HCT116 (cell line): ENCODE results near the gene DEPDC5.

Source experiments
- CEBPB ChIP-seq: IDR thresholded peaks from 2 replicates; pipeline ENCODE4 v1.6.1; 2012; ENCODE audit warnings: low read depth
- EGR1 ChIP-seq: IDR thresholded peaks from 2 replicates; pipeline ENCODE4 v1.6.1; 2012; ENCODE audit warnings: low read depth
- EZH2 ChIP-seq: fragments of 200-600 bp; sonication (generic); IDR thresholded peaks from 2 replicates; pipeline ENCODE4 v1.6.1; 2017; ENCODE audit warnings: antibody characterized with exemption, mixed run types
- EZH2phosphoT487 ChIP-seq: fragments of 200-600 bp; IDR thresholded peaks from 2 replicates; pipeline ENCODE4 v1.6.1; 2018; ENCODE audit warnings: antibody characterized with exemption, borderline replicate concordance
- POLR2A ChIP-seq: IDR thresholded peaks from 2 replicates; pipeline ENCODE4 v1.7.0; 2011; ENCODE audit warnings: borderline replicate concordance; ENCODE audit not compliant: insufficient read depth, insufficient read length; ENCODE audit errors: extremely low read depth
- POLR2AphosphoS5 ChIP-seq: IDR thresholded peaks from 2 replicates; pipeline ENCODE4 v1.6.1; 2011; ENCODE audit warnings: mild to moderate bottlenecking, low read depth, low read length, moderate library complexity
- SIN3A ChIP-seq: IDR thresholded peaks from 2 replicates; pipeline ENCODE4 v1.6.1; 2012; ENCODE audit warnings: low read depth
- SP1 ChIP-seq: IDR thresholded peaks from 2 replicates; pipeline ENCODE4 v1.6.1; 2012; ENCODE audit warnings: low read depth
- YY1 ChIP-seq: IDR thresholded peaks from 2 replicates; pipeline ENCODE4 v1.6.1; 2011; ENCODE audit warnings: low read length, low read depth, moderate library complexity, mild to moderate bottlenecking; ENCODE audit not compliant: insufficient replicate concordance; ENCODE audit errors: extremely low read depth
- ZNF274 ChIP-seq: fragments of 200-500 bp; sonication (Bioruptor generic); IDR thresholded peaks from 2 replicates; pipeline ENCODE4 v1.6.1; 2014; ENCODE audit warnings: mild to moderate bottlenecking, low read depth, low read length, inconsistent platforms
- TF ChIP-seq, protein P1 (sequence below), 3 experiments: fragments of 200-600 bp in 1 of 3; sonication (generic) in 1 of 3; IDR thresholded peaks in 2 of 3; conservative IDR thresholded peaks in 1 of 3; 2 replicates each; pipeline ENCODE4 v1.5.1; 2012 to 2017; ENCODE audit warnings: low read depth in 2 of 3, low read length in 2 of 3, antibody characterized with exemption in 1 of 3, borderline replicate concordance in 1 of 3, control low read depth in 1 of 3, mild to moderate bottlenecking in 1 of 3, mixed read lengths in 1 of 3, mixed run types in 1 of 3, moderate library complexity in 1 of 3; ENCODE audit not compliant: insufficient read depth in 1 of 3
- TF ChIP-seq, protein P2 (sequence below): IDR thresholded peaks from 2 replicates; pipeline ENCODE4 v1.6.1; 2012

DNA sequence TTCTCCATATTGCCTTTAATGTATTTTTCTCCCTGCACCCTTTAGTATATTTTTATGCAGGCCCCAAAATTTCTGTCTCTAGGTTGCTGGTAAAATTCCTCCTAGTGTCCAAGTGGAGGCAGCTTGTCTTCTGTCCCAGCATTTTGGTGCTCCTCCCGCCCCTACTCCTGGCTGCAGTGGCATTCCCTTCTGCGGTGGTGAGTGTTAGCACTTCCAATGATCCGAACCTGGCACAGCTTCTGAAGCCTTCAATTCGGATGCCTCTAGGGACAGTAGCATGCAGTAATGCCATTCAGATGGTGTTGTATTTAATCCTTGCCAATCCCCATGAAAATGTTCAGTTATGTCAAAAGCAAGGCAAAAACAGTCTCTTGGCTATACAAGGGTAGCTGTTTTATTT, 196.4 kb downstream of the DEPDC5 start:
- TF ChIP-seq EGR1: no peak
- TF ChIP-seq, protein P1, sequence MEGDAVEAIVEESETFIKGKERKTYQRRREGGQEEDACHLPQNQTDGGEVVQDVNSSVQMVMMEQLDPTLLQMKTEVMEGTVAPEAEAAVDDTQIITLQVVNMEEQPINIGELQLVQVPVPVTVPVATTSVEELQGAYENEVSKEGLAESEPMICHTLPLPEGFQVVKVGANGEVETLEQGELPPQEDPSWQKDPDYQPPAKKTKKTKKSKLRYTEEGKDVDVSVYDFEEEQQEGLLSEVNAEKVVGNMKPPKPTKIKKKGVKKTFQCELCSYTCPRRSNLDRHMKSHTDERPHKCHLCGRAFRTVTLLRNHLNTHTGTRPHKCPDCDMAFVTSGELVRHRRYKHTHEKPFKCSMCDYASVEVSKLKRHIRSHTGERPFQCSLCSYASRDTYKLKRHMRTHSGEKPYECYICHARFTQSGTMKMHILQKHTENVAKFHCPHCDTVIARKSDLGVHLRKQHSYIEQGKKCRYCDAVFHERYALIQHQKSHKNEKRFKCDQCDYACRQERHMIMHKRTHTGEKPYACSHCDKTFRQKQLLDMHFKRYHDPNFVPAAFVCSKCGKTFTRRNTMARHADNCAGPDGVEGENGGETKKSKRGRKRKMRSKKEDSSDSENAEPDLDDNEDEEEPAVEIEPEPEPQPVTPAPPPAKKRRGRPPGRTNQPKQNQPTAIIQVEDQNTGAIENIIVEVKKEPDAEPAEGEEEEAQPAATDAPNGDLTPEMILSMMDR (IDR thresholded peaks at IDR 0.05 in 2 of 3, conservative IDR thresholded peaks at IDR 0.05 in 1 of 3; ENCODE audit: borderline replicate concordance in 1 of 3, insufficient read depth in 1 of 3, low read depth in 2 of 3, low read length in 2 of 3): no peak
- TF ChIP-seq POLR2A: no peak
- TF ChIP-seq ZNF274: no peak
- TF ChIP-seq, protein P2, sequence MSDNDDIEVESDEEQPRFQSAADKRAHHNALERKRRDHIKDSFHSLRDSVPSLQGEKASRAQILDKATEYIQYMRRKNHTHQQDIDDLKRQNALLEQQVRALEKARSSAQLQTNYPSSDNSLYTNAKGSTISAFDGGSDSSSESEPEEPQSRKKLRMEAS: no peak
- TF ChIP-seq EZH2: no peak
- no peak for TF ChIP-seq CEBPB
- TF ChIP-seq POLR2AphosphoS5: no peak
- no peak for TF ChIP-seq EZH2phosphoT487
- TF ChIP-seq YY1: no peak
- no peak for TF ChIP-seq SP1
- TF ChIP-seq SIN3A: no peak
